Gastrocnemius medialis (tissue), 4 donors: ENCODE data around the gene TIGD3.

ENCODE experiments used
- POLR2A ChIP-seq, 2 donors: fragments of 450-650 bp; IDR thresholded peaks; one replicate each; pipeline ENCODE4 v1.6.1; 2017; ENCODE audit warnings: antibody characterized with exemption in 2 of 2, mild to moderate bottlenecking in 2 of 2, moderate library complexity in 2 of 2
- TF ChIP-seq, protein P1 (sequence below), 5 experiments: fragments of 450-650 bp in 3 of 5; fragments of 200-600 bp in 2 of 5; sonication (generic) in 2 of 5; IDR thresholded peaks in 4 of 5; conservative IDR thresholded peaks in 1 of 5; 1 replicate in 4 of 5; 2 replicates in 1 of 5; pipeline ENCODE4 v1.5.1; 2016 to 2019; ENCODE audit warnings: antibody characterized with exemption in 5 of 5, mild to moderate bottlenecking in 3 of 5, moderate library complexity in 3 of 5

DNA sequence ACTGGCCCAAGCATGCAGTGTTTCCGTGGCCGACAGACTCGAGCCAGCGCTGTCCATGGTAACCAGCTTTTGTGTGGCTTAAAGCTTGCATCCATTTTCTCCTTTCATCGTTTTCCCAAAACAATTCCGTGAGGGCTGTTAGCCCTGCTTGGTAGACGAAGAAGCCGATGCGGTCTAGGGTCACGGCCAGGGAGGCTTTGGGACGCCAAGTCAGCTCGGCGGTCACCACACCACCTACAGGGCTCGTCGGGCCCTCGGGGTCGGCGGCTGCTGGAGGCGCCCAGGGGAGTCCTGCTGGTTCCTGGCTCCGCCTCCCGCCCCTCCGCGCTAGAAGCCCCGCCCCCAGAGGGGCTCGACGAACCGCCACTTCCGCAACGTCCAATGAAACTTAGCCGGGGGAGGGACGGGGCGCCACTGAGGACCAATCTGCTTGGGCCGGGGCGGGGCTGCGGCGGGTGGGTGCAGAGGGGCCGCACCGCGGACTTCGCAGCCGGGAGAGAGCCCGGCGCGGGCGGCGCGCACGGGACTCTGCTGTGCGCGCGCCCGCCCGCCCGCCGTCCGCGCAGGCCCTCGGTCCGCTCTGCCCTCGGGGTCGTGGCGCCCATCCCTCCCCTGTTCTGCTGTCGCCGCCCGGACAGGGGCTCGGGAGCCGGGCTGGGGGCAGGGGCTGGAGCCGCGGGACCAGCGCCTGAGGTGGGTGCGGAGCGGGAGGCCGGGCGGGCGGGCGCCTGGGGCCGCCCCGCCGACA is at the start of gene TIGD3:
- TF ChIP-seq, protein P1, sequence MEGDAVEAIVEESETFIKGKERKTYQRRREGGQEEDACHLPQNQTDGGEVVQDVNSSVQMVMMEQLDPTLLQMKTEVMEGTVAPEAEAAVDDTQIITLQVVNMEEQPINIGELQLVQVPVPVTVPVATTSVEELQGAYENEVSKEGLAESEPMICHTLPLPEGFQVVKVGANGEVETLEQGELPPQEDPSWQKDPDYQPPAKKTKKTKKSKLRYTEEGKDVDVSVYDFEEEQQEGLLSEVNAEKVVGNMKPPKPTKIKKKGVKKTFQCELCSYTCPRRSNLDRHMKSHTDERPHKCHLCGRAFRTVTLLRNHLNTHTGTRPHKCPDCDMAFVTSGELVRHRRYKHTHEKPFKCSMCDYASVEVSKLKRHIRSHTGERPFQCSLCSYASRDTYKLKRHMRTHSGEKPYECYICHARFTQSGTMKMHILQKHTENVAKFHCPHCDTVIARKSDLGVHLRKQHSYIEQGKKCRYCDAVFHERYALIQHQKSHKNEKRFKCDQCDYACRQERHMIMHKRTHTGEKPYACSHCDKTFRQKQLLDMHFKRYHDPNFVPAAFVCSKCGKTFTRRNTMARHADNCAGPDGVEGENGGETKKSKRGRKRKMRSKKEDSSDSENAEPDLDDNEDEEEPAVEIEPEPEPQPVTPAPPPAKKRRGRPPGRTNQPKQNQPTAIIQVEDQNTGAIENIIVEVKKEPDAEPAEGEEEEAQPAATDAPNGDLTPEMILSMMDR (IDR thresholded peaks at IDR 0.05 in 4 of 5, conservative IDR thresholded peaks at IDR 0.05 in 1 of 5) = no peak
- TF ChIP-seq POLR2A (IDR thresholded peaks at IDR 0.05) = peak; percentile 95 to 96
